OCI-LY7 (cell line): ENCODE data around the gene HPN.

Experiments
- CTCF ChIP-seq: fragments of 200-600 bp; sonication (generic); conservative IDR thresholded peaks from 2 replicates; pipeline ENCODE4 v1.5.1; 2014; ENCODE audit warnings: mild to moderate bottlenecking, antibody characterized with exemption, low read length, moderate library complexity, mixed read lengths
- EZH2phosphoT487 ChIP-seq: fragments of 200-600 bp; sonication (generic); IDR thresholded peaks from 2 replicates; pipeline ENCODE4 v1.6.1; 2018; ENCODE audit warnings: low read depth, borderline replicate concordance, mild to moderate bottlenecking, mixed run types, antibody characterized with exemption, low read length, moderate library complexity, mixed read lengths

GRCh38 chr19:35093941-35094647 lies 52.6 kb downstream of the HPN start:
- TF ChIP-seq CTCF (no peak), EZH2phosphoT487 (no peak)
